Measurements from ENCODE around the gene TMPRSS13. TPM values are rescaled to one million over a fixed set of nuclear protein-coding genes. Genes with fewer than 3 reads are reported as not detected.

TMPRSS13 gene
- total RNA-seq, 4 donors from 2014 or later: 11.1 to 31.7 (median 21.0) TPM

GRCh38 chr11:117912497-117912896, 16.7 kb downstream of the TMPRSS13 start:
- no peak for TF ChIP-seq POLR2A (IDR thresholded peaks at IDR 0.05)
- no peak for TF ChIP-seq CTCF (IDR thresholded peaks at IDR 0.05)
- no peak overlapping the region for H3K27ac ChIP-seq
- peaks cover 0 to 72% (median 0%) of the 10 kb centered on the region in 3 donors for H3K36me3 ChIP-seq
- no peak overlapping the region for H3K4me3 ChIP-seq
- H3K9me3 ChIP-seq: no peaks in the 10 kb centered on the region
- H3K27me3 ChIP-seq: no peaks in the 10 kb centered on the region
- H3K4me1 ChIP-seq: peaks cover 0 to 4% (median 3%) of the 10 kb centered on the region in 3 donors
- no peak for DNase-seq
- 80 to 96% methylated on average over 7 of the region's 7 CpGs for WGBS, 2 donors
- intact Hi-C loops (cut with DNase I): no loop called here

GRCh38 chr11:117911694-117912093, 17.5 kb downstream of the TMPRSS13 start:
- no peak for TF ChIP-seq CTCF (IDR thresholded peaks at IDR 0.05)
- no peak for TF ChIP-seq POLR2A (IDR thresholded peaks at IDR 0.05)
- 94% methylated on average over 3 of the region's 3 CpGs; no CpG with 5 or more reads in 1 of the 2 donors for WGBS, 2 donors
- H3K27me3 ChIP-seq: no peaks in the 10 kb centered on the region
- DNase-seq: no peak
- H3K36me3 ChIP-seq: peaks cover 0 to 64% (median 0%) of the 10 kb centered on the region in 3 donors
- intact Hi-C loops (cut with DNase I): no loop called here
- no peaks in the 10 kb centered on the region for H3K9me3 ChIP-seq
- peaks cover 0 to 10% (median 5%) of the 10 kb centered on the region in 3 donors for H3K4me1 ChIP-seq
- H3K4me3 ChIP-seq: no peak overlapping the region
- no peak overlapping the region for H3K27ac ChIP-seq

GRCh38 chr11:117910941-117911655, 18.1 kb downstream of the TMPRSS13 start:
- intact Hi-C loops (cut with DNase I): no loop called here
- Histone ChIP-seq H3K4me3 (no peak overlapping the region), H3K27me3 (no peaks in the 10 kb centered on the region), H3K36me3 (peaks cover 0 to 63% (median 0%) of the 10 kb centered on the region in 3 donors), H3K4me1 (peaks cover 0 to 10% (median 5%) of the 10 kb centered on the region in 3 donors), H3K27ac (no peak overlapping the region), H3K9me3 (no peaks in the 10 kb centered on the region)
- 74 to 78% methylated on average over 6 to 9 of the region's 12 CpGs for WGBS, 2 donors
- no peak for TF ChIP-seq CTCF (IDR thresholded peaks at IDR 0.05)
- TF ChIP-seq POLR2A (IDR thresholded peaks at IDR 0.05): no peak
- no peak for DNase-seq

- H3K4me1 ChIP-seq: peaks cover 0 to 10% (median 5%) of the 10 kb centered on the region in 3 donors
- H3K27ac ChIP-seq: no peak overlapping the region
- no peak for TF ChIP-seq POLR2A (IDR thresholded peaks at IDR 0.05)
- no peak for TF ChIP-seq CTCF (IDR thresholded peaks at IDR 0.05)
- WGBS, 2 donors: 92 to 100% methylated on average over 1 to 3 of the region's 4 CpGs
- intact Hi-C loops (cut with DNase I): no loop called here
- no peak overlapping the region for H3K4me3 ChIP-seq
- peaks cover 0 to 63% (median 0%) of the 10 kb centered on the region in 3 donors for H3K36me3 ChIP-seq
- no peaks in the 10 kb centered on the region for H3K9me3 ChIP-seq
- H3K27me3 ChIP-seq: no peaks in the 10 kb centered on the region
- no peak for DNase-seq
Observed at GRCh38 chr11:117910525-117910924, 18.7 kb downstream of the TMPRSS13 start.

- Histone ChIP-seq H3K27ac (no peak overlapping the region), H3K36me3 (peaks cover 0 to 61% (median 0%) of the 10 kb centered on the region in 3 donors), H3K27me3 (no peaks in the 10 kb centered on the region), H3K4me1 (peaks cover 0 to 10% (median 5%) of the 10 kb centered on the region in 3 donors), H3K9me3 (no peaks in the 10 kb centered on the region), H3K4me3 (no peak overlapping the region)
- 79 to 81% methylated on average over 4 to 8 of the region's 20 CpGs for WGBS, 2 donors
- intact Hi-C loops (cut with DNase I): no loop called here
- TF ChIP-seq CTCF (IDR thresholded peaks at IDR 0.05) (no peak), POLR2A (IDR thresholded peaks at IDR 0.05) (no peak)
- DNase-seq: no peak
Observed at GRCh38 chr11:117909611-117910382, 19.4 kb downstream of the TMPRSS13 start.

Measured in esophagus squamous epithelium (tissue), 5 donors.